Stimulated activated CD8-positive, alpha-beta memory T cell treated with anti-CD3 and anti-CD28 coated beads, Interleukin-2, amount 100 ng/mL, for 1 hour (primary cell): ENCODE results near the gene ENAH.

Experiments used
- DNase-seq, 2 donors: peaks; one replicate each; pipeline ENCODE4 v3.0.0-alpha.2; 2020; ENCODE audit warnings: low read depth in 2 of 2

The ENAH gene

GRCh38 chr1:225607355-225607754, 45.6 kb downstream of the ENAH start:
- DNase-seq = no peak

GRCh38 chr1:225603538-225604354, 49.2 kb downstream of the ENAH start:
- no peak for DNase-seq

GRCh38 chr1:225602590-225603206, 50.2 kb downstream of the ENAH start:
- no peak for DNase-seq

GRCh38 chr1:225601902-225602589, 50.9 kb downstream of the ENAH start:
- no peak for DNase-seq

GRCh38 chr1:225598847-225599246, 54.1 kb downstream of the ENAH start:
- DNase-seq = no peak

GRCh38 chr1:225597926-225598575, 54.9 kb downstream of the ENAH start:
- DNase-seq = no peak

GRCh38 chr1:225596736-225597135, 56.2 kb downstream of the ENAH start:
- DNase-seq = no peak

- DNase-seq = no peak
Measured at GRCh38 chr1:225595974-225596551, 56.9 kb downstream of the ENAH start.

- no peak for DNase-seq
Measured at GRCh38 chr1:225595452-225595851, 57.5 kb downstream of the ENAH start.

GRCh38 chr1:225593414-225593813, 59.5 kb downstream of the ENAH start:
- DNase-seq = no peak

- no peak for DNase-seq
Measured at GRCh38 chr1:225592362-225593025, 60.4 kb downstream of the ENAH start.

- no peak for DNase-seq
Measured at GRCh38 chr1:225587310-225587709, 65.6 kb downstream of the ENAH start.

GRCh38 chr1:225581186-225581585, 71.7 kb downstream of the ENAH start:
- no peak for DNase-seq

- DNase-seq = no peak
Measured at GRCh38 chr1:225580238-225581099, 72.5 kb downstream of the ENAH start.

- no peak for DNase-seq
Measured at GRCh38 chr1:225578251-225578977, 74.5 kb downstream of the ENAH start.

- DNase-seq = no peak
Measured at GRCh38 chr1:225577241-225577640, 75.7 kb downstream of the ENAH start.

GRCh38 chr1:225573216-225573615, 79.7 kb downstream of the ENAH start:
- no peak for DNase-seq

GRCh38 chr1:225572422-225572821, 80.5 kb downstream of the ENAH start:
- no peak for DNase-seq

- no peak for DNase-seq
Measured at GRCh38 chr1:225567789-225568188, 85.1 kb downstream of the ENAH start.

GRCh38 chr1:225565847-225566246, 87.1 kb downstream of the ENAH start:
- no peak for DNase-seq
